IPS-15b (cell line): ENCODE results near the gene C16orf92.

Experiments
- H3K27me3 ChIP-seq: one replicate; pipeline ENCODE4 v1.6.1; 2013; ENCODE audit warnings: low read length; ENCODE audit not compliant: control insufficient read depth, insufficient read depth
- H3K36me3 ChIP-seq: one replicate; pipeline ENCODE4 v1.6.1; 2013; ENCODE audit warnings: low read length; ENCODE audit not compliant: control insufficient read depth, insufficient read depth
- H3K4me1 ChIP-seq: one replicate; pipeline ENCODE4 v1.6.1; 2013; ENCODE audit warnings: mild to moderate bottlenecking, low read length; ENCODE audit not compliant: control insufficient read depth, insufficient read depth
- H3K4me3 ChIP-seq: one replicate; pipeline ENCODE4 v1.5.1; 2013; ENCODE audit warnings: low read depth, low read length
- H3K9ac ChIP-seq: one replicate; pipeline ENCODE4 v1.6.1; 2013; ENCODE audit warnings: low read depth, mild to moderate bottlenecking, low read length
- H3K9me3 ChIP-seq: one replicate; pipeline ENCODE4 v1.6.1; 2013; ENCODE audit warnings: mild to moderate bottlenecking, low read length; ENCODE audit not compliant: control insufficient read depth, insufficient read depth

Gene C16orf92

GRCh38 chr16:30060836-30061554, 38.0 kb downstream of the C16orf92 start:
- Histone ChIP-seq H3K9me3 (no peaks in the 10 kb centered on the region), H3K9ac (no peak overlapping the region), H3K4me3 (no peak overlapping the region), H3K4me1 (peaks cover 5% of the 10 kb centered on the region), H3K36me3 (peaks cover 3% of the 10 kb centered on the region), H3K27me3 (no peaks in the 10 kb centered on the region)

- Histone ChIP-seq H3K4me3 (peak overlapping the region; percentile 93), H3K36me3 (peaks cover 21% of the 10 kb centered on the region), H3K9me3 (no peaks in the 10 kb centered on the region), H3K9ac (peak overlapping the region; percentile 83), H3K27me3 (no peaks in the 10 kb centered on the region), H3K4me1 (peaks cover 11% of the 10 kb centered on the region)
Measured at GRCh38 chr16:30063278-30063892, 40.4 kb downstream of the C16orf92 start.

- H3K9ac ChIP-seq, result peak overlapping the region; percentile 83
- H3K27me3 ChIP-seq, result no peaks in the 10 kb centered on the region
- H3K36me3 ChIP-seq, result peaks cover 28% of the 10 kb centered on the region
- H3K4me3 ChIP-seq, result peak overlapping the region; percentile 93
- H3K4me1 ChIP-seq, result peaks cover 11% of the 10 kb centered on the region
- no peaks in the 10 kb centered on the region for H3K9me3 ChIP-seq
Measured at GRCh38 chr16:30063893-30064728, 41.1 kb downstream of the C16orf92 start.

- H3K4me1 ChIP-seq, result peaks cover 11% of the 10 kb centered on the region
Measured at GRCh38 chr16:30064729-30065101, 41.7 kb downstream of the C16orf92 start.

GRCh38 chr16:30065102-30065942, 42.3 kb downstream of the C16orf92 start, which contains the start of gene ALDOA:
ALDOA (plus strand) TSS chr16:30065760; CDS start chr16:30066898, 1,138 bp downstream.
- no peaks in the 10 kb centered on the region for H3K27me3 ChIP-seq
- peak within 1 kb of the TSS; percentile 93 for H3K4me3 ChIP-seq
- no peaks in the 10 kb centered on the region for H3K9me3 ChIP-seq
- peak within 1 kb of the TSS; percentile 98 for H3K9ac ChIP-seq
- H3K4me1 ChIP-seq, result peaks cover 11% of the 10 kb centered on the region
- peaks cover 40% of the 10 kb centered on the region for H3K36me3 ChIP-seq

More at GRCh38 chr16:30064729-30065101, 41.7 kb downstream of the C16orf92 start:
- Histone ChIP-seq H3K9me3 (no peaks in the 10 kb centered on the region), H3K36me3 (peaks cover 35% of the 10 kb centered on the region), H3K9ac (peak overlapping the region; percentile 83), H3K27me3 (no peaks in the 10 kb centered on the region), H3K4me3 (peak overlapping the region; percentile 93)

- H3K9ac ChIP-seq, result peak overlapping the region; percentile 98
- H3K4me1 ChIP-seq, result peaks cover 8% of the 10 kb centered on the region
- H3K27me3 ChIP-seq, result no peaks in the 10 kb centered on the region
- peak overlapping the region; percentile 93 for H3K4me3 ChIP-seq
- peaks cover 47% of the 10 kb centered on the region for H3K36me3 ChIP-seq
- H3K9me3 ChIP-seq, result no peaks in the 10 kb centered on the region
Measured at GRCh38 chr16:30065943-30066760, 43.2 kb downstream of the C16orf92 start.

GRCh38 chr16:30066761-30067583, 44.0 kb downstream of the C16orf92 start:
- peak overlapping the region; percentile 98 for H3K9ac ChIP-seq
- H3K27me3 ChIP-seq, result no peaks in the 10 kb centered on the region
- H3K4me1 ChIP-seq, result peaks cover 6% of the 10 kb centered on the region
- H3K36me3 ChIP-seq, result peaks cover 54% of the 10 kb centered on the region
- no peaks in the 10 kb centered on the region for H3K9me3 ChIP-seq
- H3K4me3 ChIP-seq, result peak overlapping the region; percentile 93

- Histone ChIP-seq H3K9ac (no peak overlapping the region), H3K4me3 (peak overlapping the region; percentile 93)
Measured at GRCh38 chr16:30067584-30067916, 44.6 kb downstream of the C16orf92 start.

GRCh38 chr16:30068333-30068732, 45.3 kb downstream of the C16orf92 start:
- Histone ChIP-seq H3K36me3 (peaks cover 55% of the 10 kb centered on the region), H3K9ac (no peak overlapping the region), H3K4me3 (no peak overlapping the region)

More at GRCh38 chr16:30067584-30067916, 44.6 kb downstream of the C16orf92 start:
- Histone ChIP-seq H3K27me3 (no peaks in the 10 kb centered on the region), H3K36me3 (peaks cover 55% of the 10 kb centered on the region), H3K4me1 (peaks cover 6% of the 10 kb centered on the region), H3K9me3 (no peaks in the 10 kb centered on the region)

More at GRCh38 chr16:30068333-30068732, 45.3 kb downstream of the C16orf92 start:
- Histone ChIP-seq H3K27me3 (no peaks in the 10 kb centered on the region), H3K9me3 (no peaks in the 10 kb centered on the region), H3K4me1 (peaks cover 6% of the 10 kb centered on the region)
